Gastrocnemius medialis (tissue), 4 donors: ENCODE measurements around the gene UGGT2.

ENCODE experiments used
- CTCF ChIP-seq, 5 experiments: fragments of 450-650 bp in 3 of 5; fragments of 200-600 bp in 2 of 5; sonication (generic) in 2 of 5; IDR thresholded peaks in 4 of 5; conservative IDR thresholded peaks in 1 of 5; 1 replicate in 4 of 5; 2 replicates in 1 of 5; pipeline ENCODE4 v1.5.1; 2016 to 2019; ENCODE audit warnings: antibody characterized with exemption in 5 of 5, mild to moderate bottlenecking in 3 of 5, moderate library complexity in 3 of 5
- POLR2A ChIP-seq, 2 donors: fragments of 450-650 bp; IDR thresholded peaks; one replicate each; pipeline ENCODE4 v1.6.1; 2017; ENCODE audit warnings: antibody characterized with exemption in 2 of 2, mild to moderate bottlenecking in 2 of 2, moderate library complexity in 2 of 2

DNA sequence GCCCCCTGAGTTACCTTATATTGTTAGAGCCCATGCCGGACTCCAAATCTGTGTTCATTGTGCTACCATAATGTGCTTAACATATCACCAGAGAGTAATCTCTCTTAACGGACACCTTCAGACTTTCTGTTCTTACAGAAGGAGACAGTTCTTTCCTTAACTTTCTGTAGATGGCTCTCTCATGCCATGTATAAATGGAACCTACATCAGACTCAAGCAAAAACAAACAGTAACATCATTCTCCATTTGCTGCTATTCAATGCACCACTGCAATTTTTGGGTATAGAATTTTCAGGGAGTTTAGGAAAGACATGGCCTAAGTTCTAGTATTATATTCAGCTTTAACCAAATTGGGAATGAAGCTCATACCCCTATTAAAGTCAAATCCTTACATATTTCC is 12.6 kb upstream of the UGGT2 start:
- TF ChIP-seq CTCF (IDR thresholded peaks at IDR 0.05 in 4 of 5, conservative IDR thresholded peaks at IDR 0.05 in 1 of 5) (no peak), POLR2A (IDR thresholded peaks at IDR 0.05) (no peak)
